ENCODE results near the gene MICAL2.

The MICAL2 gene

GRCh38 chr11:12276831-12277475 lies 166.6 kb downstream of the MICAL2 start:
- no peak for DNase-seq

- no peak for DNase-seq
These were observed 168.6 kb downstream of the MICAL2 start for GRCh38 chr11:12278766-12279671.

- no peak for DNase-seq
These were observed 169.3 kb downstream of the MICAL2 start for GRCh38 chr11:12279672-12280108.

- no peak for DNase-seq
These were observed 169.9 kb downstream of the MICAL2 start for GRCh38 chr11:12280199-12280837.

- no peak for DNase-seq
These were observed 170.6 kb downstream of the MICAL2 start for GRCh38 chr11:12280838-12281565.

GRCh38 chr11:12281571-12282478 lies 171.4 kb downstream of the MICAL2 start:
- DNase-seq = peak; percentile 27 to 29

- no peak for DNase-seq
These were observed 172.3 kb downstream of the MICAL2 start for GRCh38 chr11:12282676-12283075.

GRCh38 chr11:12284316-12285050 lies 174.1 kb downstream of the MICAL2 start:
- no peak for DNase-seq

GRCh38 chr11:12285106-12285505 lies 174.7 kb downstream of the MICAL2 start:
- no peak for DNase-seq

GRCh38 chr11:12285811-12286222 lies 175.4 kb downstream of the MICAL2 start:
- DNase-seq = no peak

- DNase-seq = no peak
These were observed 176.2 kb downstream of the MICAL2 start for GRCh38 chr11:12286606-12287005.

GRCh38 chr11:12287009-12287373 lies 176.6 kb downstream of the MICAL2 start:
- no peak for DNase-seq

- peak; percentile 74 to 82 for DNase-seq
These were observed 177.2 kb downstream of the MICAL2 start for GRCh38 chr11:12287374-12288211.

GRCh38 chr11:12288212-12288930 lies 178.0 kb downstream of the MICAL2 start:
- peak; percentile 46 to 68 for DNase-seq

GRCh38 chr11:12288931-12289666 lies 178.7 kb downstream of the MICAL2 start:
- no peak for DNase-seq

- no peak for DNase-seq
These were observed 179.5 kb downstream of the MICAL2 start for GRCh38 chr11:12289667-12290476.

GRCh38 chr11:12290477-12290922 lies 180.1 kb downstream of the MICAL2 start:
- DNase-seq = no peak

- DNase-seq = no peak
These were observed 180.9 kb downstream of the MICAL2 start for GRCh38 chr11:12291313-12291712.
